HCT116 (cell line): ENCODE measurements around the gene BEND5. TPM values are rescaled to one million over a fixed set of nuclear protein-coding genes. Genes with fewer than 3 reads are reported as not detected.

Experiments used
- ATAC-seq: fragments of 200-7000 bp; cut with Tn5 transposase; 2 replicates; pipeline ENCODE4 v1.9.1; 2020; ENCODE audit warnings: mild to moderate bottlenecking, moderate library complexity
- BruUV-seq: library from RNA; stranded (reverse); fragments of 400-500 nt; replicated peaks from 2 replicates; lab custom pipeline; 2021; lab: Mats Ljungman, UMichigan
- CTCF ChIA-PET: fragments of 300-600 bp; sonication (Branson Sonifier 250); formaldehyde crosslinking; loops from one replicate; lab custom pipeline; 2021; ENCODE audit warnings: antibody characterized with exemption; lab: Charles Lee
- POLR2A ChIA-PET: fragments of 300-600, 350-600 bp; sonication (Branson Sonifier 250); formaldehyde crosslinking; loops from one replicate; lab custom pipeline; 2021; ENCODE audit warnings: antibody characterized with exemption; lab: Charles Lee
- RAD21 ChIA-PET, 2 experiments: fragments of 300-600 bp; sonication (Branson Sonifier 250); formaldehyde crosslinking; loops; one replicate each; lab custom pipeline; 2023; ENCODE audit warnings: low total read pairs in 2 of 2; ENCODE audit not compliant: uncharacterized antibody in 2 of 2, unreplicated experiment in 2 of 2, low non-redundant PET in 1 of 2; lab: Charles Lee
- DNase-seq: peaks from one replicate; pipeline ENCODE4 v3.0.0-alpha.2; 2010; ENCODE audit warnings: low read depth, low spot score
- H2AFZ ChIP-seq: fragments of 200-600 bp; shearing (Covaris generic), sonication (generic); 2 replicates; pipeline ENCODE4 v1.6.1; 2017; ENCODE audit warnings: low read depth, mixed run types, mixed read lengths, antibody characterized with exemption, low read length; ENCODE audit not compliant: poor library complexity, severe bottlenecking
- H3K27ac ChIP-seq: 2 replicates; pipeline ENCODE4 v1.5.1; 2012; ENCODE audit warnings: low read depth, low read length
- H3K27me3 ChIP-seq: fragments of 200-600 bp; sonication (generic); 2 replicates; pipeline ENCODE4 v1.6.1; 2016; ENCODE audit warnings: mixed run types, low read length, mixed read lengths; ENCODE audit not compliant: insufficient read depth
- H3K36me3 ChIP-seq, 2 experiments: fragments of 200-500 bp in 1 of 2; fragments of 200-600 bp in 1 of 2; sonication (Bioruptor generic) in 1 of 2; sonication (generic) in 1 of 2; 2 replicates each; pipeline versions ENCODE4 v1.5.1 to v1.6.1; 2014 to 2016; ENCODE audit warnings: low read length in 2 of 2, inconsistent platforms in 1 of 2, mixed read lengths in 1 of 2, mixed run types in 1 of 2; ENCODE audit not compliant: insufficient read depth in 2 of 2, control insufficient read depth in 1 of 2
- H3K4me1 ChIP-seq, 2 experiments: fragments of 200-600 bp in 1 of 2; sonication (generic) in 1 of 2; 2 replicates each; pipeline versions ENCODE4 v1.5.1 to v1.6.1; 2012 to 2017; ENCODE audit warnings: low read length in 2 of 2, inconsistent platforms in 1 of 2, mild to moderate bottlenecking in 1 of 2, mixed read lengths in 1 of 2, mixed run types in 1 of 2, moderate library complexity in 1 of 2; ENCODE audit not compliant: insufficient read depth in 2 of 2, control insufficient read depth in 1 of 2
- H3K4me2 ChIP-seq: fragments of 200-600 bp; sonication (generic); 2 replicates; pipeline ENCODE4 v1.6.1; 2017; ENCODE audit warnings: mixed run types, low read length, mixed read lengths
- H3K4me3 ChIP-seq, 2 experiments: fragments of 200-600 bp in 1 of 2; sonication (generic) in 1 of 2; replicated peaks in 1 of 2; 2 replicates each; pipeline ENCODE4 v1.5.1; 2011 to 2016; ENCODE audit warnings: low read length in 2 of 2, control low read depth in 1 of 2, low read depth in 1 of 2, mild to moderate bottlenecking in 1 of 2, mixed read lengths in 1 of 2, mixed run types in 1 of 2
- H3K79me2 ChIP-seq: fragments of 200-600 bp; sonication (generic); 2 replicates; pipeline ENCODE4 v1.6.1; 2017; ENCODE audit warnings: mild to moderate bottlenecking, mixed run types, low read length, moderate library complexity, mixed read lengths; ENCODE audit not compliant: insufficient read depth
- H3K9ac ChIP-seq: fragments of 200-600 bp; sonication (generic); 2 replicates; pipeline ENCODE4 v1.6.1; 2016; ENCODE audit warnings: low read length, mixed read lengths
- H3K9me2 ChIP-seq: fragments of 200-600 bp; sonication (generic), shearing (Covaris generic); 2 replicates; pipeline ENCODE4 v1.6.1; 2017; ENCODE audit warnings: mixed run types, mild to moderate bottlenecking, moderate library complexity; ENCODE audit not compliant: insufficient read depth
- H3K9me3 ChIP-seq, 2 experiments: fragments of 200-500 bp in 1 of 2; fragments of 200-600 bp in 1 of 2; sonication (Bioruptor generic) in 1 of 2; sonication (generic) in 1 of 2; 2 replicates each; pipeline ENCODE4 v1.6.1; 2014 to 2017; ENCODE audit warnings: low read length in 2 of 2, mixed read lengths in 2 of 2, inconsistent platforms in 1 of 2, low read depth in 1 of 2, mild to moderate bottlenecking in 1 of 2, mixed run types in 1 of 2, moderate library complexity in 1 of 2; ENCODE audit not compliant: control insufficient read depth in 1 of 2, insufficient read depth in 1 of 2
- H4K20me1 ChIP-seq: fragments of 200-600 bp; sonication (generic), shearing (Covaris generic); 2 replicates; pipeline ENCODE4 v1.6.1; 2017; ENCODE audit warnings: mixed run types, mild to moderate bottlenecking, moderate library complexity; ENCODE audit not compliant: insufficient read depth
- CBX3 ChIP-seq: IDR thresholded peaks from 2 replicates; pipeline ENCODE4 v1.6.1; 2012; ENCODE audit warnings: low read depth
- CEBPB ChIP-seq: IDR thresholded peaks from 2 replicates; pipeline ENCODE4 v1.6.1; 2012; ENCODE audit warnings: low read depth
- EZH2 ChIP-seq: fragments of 200-600 bp; sonication (generic); IDR thresholded peaks from 2 replicates; pipeline ENCODE4 v1.6.1; 2017; ENCODE audit warnings: antibody characterized with exemption, mixed run types
- EZH2phosphoT487 ChIP-seq: fragments of 200-600 bp; IDR thresholded peaks from 2 replicates; pipeline ENCODE4 v1.6.1; 2018; ENCODE audit warnings: antibody characterized with exemption, borderline replicate concordance
- JUND ChIP-seq: IDR thresholded peaks from 2 replicates; pipeline ENCODE4 v1.6.1; 2012
- POLR2AphosphoS5 ChIP-seq: IDR thresholded peaks from 2 replicates; pipeline ENCODE4 v1.6.1; 2011; ENCODE audit warnings: mild to moderate bottlenecking, low read depth, low read length, moderate library complexity
- RAD21 ChIP-seq: IDR thresholded peaks from 2 replicates; pipeline ENCODE4 v1.6.1; 2012; ENCODE audit warnings: low read depth, mild to moderate bottlenecking
- SIN3A ChIP-seq: IDR thresholded peaks from 2 replicates; pipeline ENCODE4 v1.6.1; 2012; ENCODE audit warnings: low read depth
- SP1 ChIP-seq: IDR thresholded peaks from 2 replicates; pipeline ENCODE4 v1.6.1; 2012; ENCODE audit warnings: low read depth
- SRF ChIP-seq: IDR thresholded peaks from 2 replicates; pipeline ENCODE4 v1.6.1; 2012; ENCODE audit warnings: low read depth
- intact Hi-C: fragments of 100-400 bp; cut with micrococcal nuclease; formaldehyde crosslinking; loops from 2 replicates; pipeline ENCODE4 v1.10.0; 2022
- total RNA-seq: library from RNA; stranded (reverse); gene quantifications from one replicate; pipeline ENCODE4 v1.2.1, GENCODE V29; 2021; ENCODE audit not compliant: unreplicated experiment
- TF ChIP-seq, protein P1 (sequence below): IDR thresholded peaks from 2 replicates; pipeline ENCODE4 v1.6.1; 2012
- TF ChIP-seq, protein P2 (sequence below): IDR thresholded peaks from 2 replicates; pipeline ENCODE4 v1.6.1; 2012; ENCODE audit warnings: low read depth
- TF ChIP-seq, protein P3 (sequence below): IDR thresholded peaks from 2 replicates; pipeline ENCODE4 v1.6.1; 2011; ENCODE audit warnings: mild to moderate bottlenecking, low read length, moderate library complexity; ENCODE audit not compliant: insufficient replicate concordance; ENCODE audit errors: extremely low read depth

The BEND5 gene
- total RNA-seq, 1 experiment from 2014 or later, result not detected

DNA sequence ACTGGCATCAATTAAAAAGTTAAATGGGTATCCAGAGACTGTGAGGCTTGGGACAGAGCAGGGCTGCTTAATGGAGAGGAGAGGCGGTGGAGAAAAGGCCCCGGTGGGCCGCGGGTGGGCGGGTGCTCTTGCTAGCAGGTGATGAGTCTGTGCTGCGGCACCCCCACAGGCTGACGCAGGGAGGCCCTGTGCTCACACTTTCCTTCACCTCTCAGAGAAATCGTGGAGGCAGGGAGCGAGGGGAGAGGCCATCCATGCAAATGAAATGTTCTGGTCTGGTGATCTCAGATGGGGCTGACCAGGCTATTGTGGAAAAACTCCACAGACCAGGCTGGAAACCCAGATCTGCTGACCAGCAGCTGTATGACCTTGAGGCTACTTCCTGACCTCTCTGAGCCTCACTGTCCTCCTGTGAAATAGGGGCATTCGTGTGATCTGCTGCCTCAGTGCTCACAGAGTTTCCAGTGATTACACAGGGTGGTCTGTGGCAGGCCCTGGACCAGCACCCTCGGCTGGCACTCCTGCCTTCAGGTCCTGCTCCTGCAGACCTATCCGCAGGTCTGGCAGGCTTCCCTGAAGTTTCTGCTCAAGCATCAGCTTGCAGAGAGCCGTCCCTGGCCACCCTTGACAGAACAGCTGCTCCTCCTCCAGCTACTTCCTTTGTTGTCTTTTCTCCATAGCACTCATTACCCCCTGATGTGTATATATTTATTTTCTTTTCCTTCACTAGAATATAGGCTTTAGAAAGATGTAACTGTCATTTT lies 89.2 kb downstream of the BEND5 start:
- DNase-seq, result no peak
- ChIA-PET CTCF (interaction anchor here (1.4 to 2.5 kb wide), 3 partner anchors 9 to 12 kb away, joined by 4 to 16 read pairs (median 6); no protein-coding TSS in a partner anchor), RAD21 (interaction anchor here in 1 of 2 experiments (1.6 kb wide), 1 partner anchor 10 kb away, joined by 3 read pairs; no protein-coding TSS in a partner anchor), POLR2A (no interaction called here)
- no peak for TF ChIP-seq CBX3
- no peak for TF ChIP-seq SRF
- no peak for TF ChIP-seq POLR2AphosphoS5
- no peak for TF ChIP-seq EZH2phosphoT487
- TF ChIP-seq SP1, result no peak
- no peak for TF ChIP-seq RAD21
- TF ChIP-seq, protein P1, sequence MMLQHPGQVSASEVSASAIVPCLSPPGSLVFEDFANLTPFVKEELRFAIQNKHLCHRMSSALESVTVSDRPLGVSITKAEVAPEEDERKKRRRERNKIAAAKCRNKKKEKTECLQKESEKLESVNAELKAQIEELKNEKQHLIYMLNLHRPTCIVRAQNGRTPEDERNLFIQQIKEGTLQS, result no peak
- TF ChIP-seq CEBPB, result no peak
- TF ChIP-seq, protein P2, sequence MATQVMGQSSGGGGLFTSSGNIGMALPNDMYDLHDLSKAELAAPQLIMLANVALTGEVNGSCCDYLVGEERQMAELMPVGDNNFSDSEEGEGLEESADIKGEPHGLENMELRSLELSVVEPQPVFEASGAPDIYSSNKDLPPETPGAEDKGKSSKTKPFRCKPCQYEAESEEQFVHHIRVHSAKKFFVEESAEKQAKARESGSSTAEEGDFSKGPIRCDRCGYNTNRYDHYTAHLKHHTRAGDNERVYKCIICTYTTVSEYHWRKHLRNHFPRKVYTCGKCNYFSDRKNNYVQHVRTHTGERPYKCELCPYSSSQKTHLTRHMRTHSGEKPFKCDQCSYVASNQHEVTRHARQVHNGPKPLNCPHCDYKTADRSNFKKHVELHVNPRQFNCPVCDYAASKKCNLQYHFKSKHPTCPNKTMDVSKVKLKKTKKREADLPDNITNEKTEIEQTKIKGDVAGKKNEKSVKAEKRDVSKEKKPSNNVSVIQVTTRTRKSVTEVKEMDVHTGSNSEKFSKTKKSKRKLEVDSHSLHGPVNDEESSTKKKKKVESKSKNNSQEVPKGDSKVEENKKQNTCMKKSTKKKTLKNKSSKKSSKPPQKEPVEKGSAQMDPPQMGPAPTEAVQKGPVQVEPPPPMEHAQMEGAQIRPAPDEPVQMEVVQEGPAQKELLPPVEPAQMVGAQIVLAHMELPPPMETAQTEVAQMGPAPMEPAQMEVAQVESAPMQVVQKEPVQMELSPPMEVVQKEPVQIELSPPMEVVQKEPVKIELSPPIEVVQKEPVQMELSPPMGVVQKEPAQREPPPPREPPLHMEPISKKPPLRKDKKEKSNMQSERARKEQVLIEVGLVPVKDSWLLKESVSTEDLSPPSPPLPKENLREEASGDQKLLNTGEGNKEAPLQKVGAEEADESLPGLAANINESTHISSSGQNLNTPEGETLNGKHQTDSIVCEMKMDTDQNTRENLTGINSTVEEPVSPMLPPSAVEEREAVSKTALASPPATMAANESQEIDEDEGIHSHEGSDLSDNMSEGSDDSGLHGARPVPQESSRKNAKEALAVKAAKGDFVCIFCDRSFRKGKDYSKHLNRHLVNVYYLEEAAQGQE, result no peak
- no peak for TF ChIP-seq SIN3A
- TF ChIP-seq EZH2, result no peak
- TF ChIP-seq JUND, result no peak
- TF ChIP-seq, protein P3, sequence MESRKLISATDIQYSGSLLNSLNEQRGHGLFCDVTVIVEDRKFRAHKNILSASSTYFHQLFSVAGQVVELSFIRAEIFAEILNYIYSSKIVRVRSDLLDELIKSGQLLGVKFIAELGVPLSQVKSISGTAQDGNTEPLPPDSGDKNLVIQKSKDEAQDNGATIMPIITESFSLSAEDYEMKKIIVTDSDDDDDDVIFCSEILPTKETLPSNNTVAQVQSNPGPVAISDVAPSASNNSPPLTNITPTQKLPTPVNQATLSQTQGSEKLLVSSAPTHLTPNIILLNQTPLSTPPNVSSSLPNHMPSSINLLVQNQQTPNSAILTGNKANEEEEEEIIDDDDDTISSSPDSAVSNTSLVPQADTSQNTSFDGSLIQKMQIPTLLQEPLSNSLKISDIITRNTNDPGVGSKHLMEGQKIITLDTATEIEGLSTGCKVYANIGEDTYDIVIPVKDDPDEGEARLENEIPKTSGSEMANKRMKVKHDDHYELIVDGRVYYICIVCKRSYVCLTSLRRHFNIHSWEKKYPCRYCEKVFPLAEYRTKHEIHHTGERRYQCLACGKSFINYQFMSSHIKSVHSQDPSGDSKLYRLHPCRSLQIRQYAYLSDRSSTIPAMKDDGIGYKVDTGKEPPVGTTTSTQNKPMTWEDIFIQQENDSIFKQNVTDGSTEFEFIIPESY, result no peak
- no TSS peak for BruUV-seq
- Histone ChIP-seq H3K9me2 (no peaks in the 10 kb centered on the region), H3K4me2 (no peak overlapping the region), H3K27ac (no peak overlapping the region), H3K9ac (no peak overlapping the region), H4K20me1 (no peaks in the 10 kb centered on the region), H3K4me1 (no peaks in the 10 kb centered on the region), H3K36me3 (no peaks in the 10 kb centered on the region), H3K9me3 (no peaks in the 10 kb centered on the region), H3K4me3 (no peak overlapping the region), H3K79me2 (no peaks in the 10 kb centered on the region), H3K27me3 (peaks cover 9% of the 10 kb centered on the region), H2AFZ (no peak overlapping the region)
- intact Hi-C loops, result no loop called here
- ATAC-seq, result no peak
